H1 (cell line): Measurements from ENCODE around the gene ENDOU. TPM values are rescaled to one million over a fixed set of nuclear protein-coding genes. Genes with fewer than 3 reads are reported as not detected.
A peak's percentile ranks its signal among the peaks of the same experiment; 100 is the strongest.

ENCODE experiments used
- CTCF ChIA-PET: fragments of 300-600 bp; sonication (Branson Sonifier 250); formaldehyde crosslinking; loops from one replicate; lab custom pipeline; 2021; ENCODE audit not compliant: partially characterized antibody; lab: Charles Lee
- POLR2A ChIA-PET: fragments of 300-600 bp; sonication (Branson Sonifier 250); formaldehyde crosslinking; loops from one replicate; lab custom pipeline; 2021; ENCODE audit warnings: inconsistent platforms; ENCODE audit not compliant: partially characterized antibody; lab: Charles Lee
- DNase-seq, 2 experiments: peaks; one replicate each; pipeline versions ENCODE4 v3.0.0 to v3.0.0-alpha.2; 2010 to 2022; ENCODE audit warnings: low spot score in 2 of 2, low read depth in 1 of 2, mixed read lengths in 1 of 2
- FAIRE-seq: peaks from 2 replicates; lab custom pipeline; 2011; peaks lifted over from hg19 to GRCh38; lab: Jason Lieb, UNC
- H2AFZ ChIP-seq: 2 replicates; pipeline ENCODE4 v1.8.1; 2012; ENCODE audit warnings: low read length, inconsistent platforms
- H2AK5ac ChIP-seq: 2 replicates; pipeline ENCODE4 v1.6.1; 2013; ENCODE audit warnings: low read depth, low read length
- H2BK120ac ChIP-seq: replicated peaks from 2 replicates; pipeline ENCODE3; 2013; ENCODE audit warnings: low read depth, low read length, inconsistent platforms
- H2BK12ac ChIP-seq: 2 replicates; pipeline ENCODE4 v1.6.1; 2013; ENCODE audit warnings: low read depth, low read length
- H2BK15ac ChIP-seq: 2 replicates; pipeline ENCODE4 v1.6.1; 2013; ENCODE audit warnings: low read length
- H2BK20ac ChIP-seq: 2 replicates; pipeline ENCODE4 v1.6.1; 2013; ENCODE audit warnings: low read length
- H2BK5ac ChIP-seq: 2 replicates; pipeline ENCODE4 v1.6.1; 2013; ENCODE audit warnings: low read depth, low read length
- H3K14ac ChIP-seq: 2 replicates; pipeline ENCODE4 v1.6.1; 2013; ENCODE audit warnings: inconsistent platforms; ENCODE audit not compliant: insufficient read length
- H3K18ac ChIP-seq: 2 replicates; pipeline ENCODE4 v1.6.1; 2013; ENCODE audit warnings: low read length; ENCODE audit errors: extremely low read depth
- H3K23ac ChIP-seq: 2 replicates; pipeline ENCODE4 v1.6.1; 2013; ENCODE audit warnings: inconsistent platforms; ENCODE audit not compliant: insufficient read length
- H3K23me2 ChIP-seq: 2 replicates; pipeline ENCODE4 v1.6.1; 2013; ENCODE audit warnings: low read depth, low read length
- H3K27ac ChIP-seq: 2 replicates; pipeline ENCODE4 v1.6.1; 2011; ENCODE audit warnings: low read depth, low read length, inconsistent platforms
- H3K27me3 ChIP-seq, 4 experiments: replicated peaks in 1 of 4; 1 replicate in 1 of 4; 2 replicates in 3 of 4; pipeline versions ENCODE4 v1.6.1 to v1.8.1; 2011 to 2013; ENCODE audit warnings: low read length in 3 of 4, mild to moderate bottlenecking in 3 of 4, inconsistent platforms in 2 of 4, mixed read lengths in 2 of 4, moderate library complexity in 1 of 4; ENCODE audit not compliant: control insufficient read depth in 3 of 4, insufficient read depth in 3 of 4; ENCODE audit errors: extremely low read depth in 1 of 4
- H3K36me3 ChIP-seq, 4 experiments: 2 replicates each; pipeline versions ENCODE4 v1.6.1 to v1.8.1; 2011 to 2013; ENCODE audit warnings: mild to moderate bottlenecking in 4 of 4, low read length in 3 of 4, moderate library complexity in 2 of 4, control low read depth in 1 of 4, inconsistent platforms in 1 of 4; ENCODE audit not compliant: insufficient read depth in 4 of 4, control insufficient read depth in 2 of 4
- H3K4ac ChIP-seq: replicated peaks from 2 replicates; pipeline ENCODE3; 2013; ENCODE audit warnings: low read length, low read depth, mixed read lengths, inconsistent platforms; ENCODE audit not compliant: insufficient read length
- H3K4me1 ChIP-seq, 4 experiments: replicated peaks in 1 of 4; 1 replicate in 1 of 4; 2 replicates in 3 of 4; pipeline versions ENCODE4 v1.6.1 to v1.8.1; 2011 to 2013; ENCODE audit warnings: low read length in 3 of 4, inconsistent platforms in 2 of 4, mixed read lengths in 1 of 4; ENCODE audit not compliant: insufficient read depth in 4 of 4, control insufficient read depth in 3 of 4
- H3K4me2 ChIP-seq, 2 experiments: 2 replicates each; pipeline versions ENCODE4 v1.6.1 to v1.8.1; 2011 to 2013; ENCODE audit warnings: low read depth in 2 of 2, low read length in 2 of 2, control low read depth in 1 of 2, inconsistent platforms in 1 of 2, mild to moderate bottlenecking in 1 of 2; ENCODE audit not compliant: insufficient read depth in 1 of 2
- H3K4me3 ChIP-seq, 4 experiments: fragments of 200-600, 300-600 bp in 1 of 4; sonication (generic), shearing (Covaris generic), sonication (Bioruptor Twin) in 1 of 4; 2 replicates each; pipeline versions ENCODE4 v1.5.1 to v1.8.1; 2011 to 2016; ENCODE audit warnings: low read length in 4 of 4, low read depth in 3 of 4, control low read depth in 2 of 4, inconsistent platforms in 2 of 4, mild to moderate bottlenecking in 2 of 4, mixed read lengths in 1 of 4, moderate library complexity in 1 of 4; ENCODE audit not compliant: insufficient read depth in 2 of 4; ENCODE audit errors: extremely low read depth in 1 of 4
- H3K56ac ChIP-seq: replicated peaks from 2 replicates; pipeline ENCODE3; 2013; ENCODE audit warnings: low read depth, mild to moderate bottlenecking, mixed read lengths, low read length, inconsistent platforms; ENCODE audit not compliant: insufficient read length
- H3K79me1 ChIP-seq: 2 replicates; pipeline ENCODE4 v1.6.1; 2013; ENCODE audit warnings: low read depth, low read length, control low read depth
- H3K79me2 ChIP-seq, 2 experiments: 2 replicates each; pipeline versions ENCODE4 v1.6.1 to v1.8.1; 2012 to 2013; ENCODE audit warnings: low read length in 2 of 2, mild to moderate bottlenecking in 2 of 2, inconsistent platforms in 1 of 2; ENCODE audit not compliant: insufficient read depth in 2 of 2, control insufficient read depth in 1 of 2
- H3K9ac ChIP-seq, 4 experiments: replicated peaks in 1 of 4; 1 replicate in 1 of 4; 2 replicates in 3 of 4; pipeline versions ENCODE4 v1.6.1 to v1.8.1; 2011 to 2013; ENCODE audit warnings: low read depth in 3 of 4, low read length in 3 of 4, control low read depth in 2 of 4, mild to moderate bottlenecking in 2 of 4, moderate library complexity in 2 of 4, inconsistent platforms in 1 of 4; ENCODE audit errors: extremely low read depth in 1 of 4
- H3K9me3 ChIP-seq, 2 experiments: 2 replicates each; pipeline versions ENCODE4 v1.6.1 to v1.8.1; 2012 to 2013; ENCODE audit warnings: mild to moderate bottlenecking in 2 of 2, moderate library complexity in 2 of 2, control low read depth in 1 of 2, inconsistent platforms in 1 of 2, low read depth in 1 of 2, low read length in 1 of 2, mixed read lengths in 1 of 2; ENCODE audit not compliant: insufficient read depth in 2 of 2
- H4K20me1 ChIP-seq, 2 experiments: replicated peaks in 1 of 2; 2 replicates each; pipeline versions ENCODE3 to v1.8.1; 2011 to 2013; ENCODE audit warnings: inconsistent platforms in 2 of 2, low read length in 2 of 2, mild to moderate bottlenecking in 1 of 2; ENCODE audit not compliant: insufficient read depth in 2 of 2, control insufficient read depth in 1 of 2
- H4K5ac ChIP-seq: 2 replicates; pipeline ENCODE4 v1.6.1; 2013; ENCODE audit warnings: low read length, low read depth, mixed read lengths, inconsistent platforms; ENCODE audit not compliant: insufficient read length
- H4K8ac ChIP-seq: 2 replicates; pipeline ENCODE4 v1.8.0; 2013; ENCODE audit warnings: mild to moderate bottlenecking, moderate library complexity, low read length, inconsistent platforms; ENCODE audit not compliant: insufficient read depth; ENCODE audit errors: extremely low read depth
- H4K91ac ChIP-seq: replicated peaks from 2 replicates; pipeline ENCODE3; 2013; ENCODE audit warnings: low read length, mixed read lengths, inconsistent platforms; ENCODE audit not compliant: insufficient read length
- CEBPB ChIP-seq: IDR thresholded peaks from 2 replicates; pipeline ENCODE4 v1.6.1; 2012; ENCODE audit warnings: low read depth, low read length
- KDM5A ChIP-seq: fragments of 200-600 bp; IDR thresholded peaks from 2 replicates; pipeline ENCODE4 v1.7.1; 2012; ENCODE audit warnings: mild to moderate bottlenecking, low read length, inconsistent platforms, mixed read lengths
- USF2 ChIP-seq: IDR thresholded peaks from 2 replicates; pipeline ENCODE4 v1.6.1; 2011; ENCODE audit warnings: low read length, improper control_type of control experiment
- WGBS, 2 experiments: shearing (Covaris generic) in 1 of 2; methylation state at CpG; one replicate each; pipeline versions ENCODE4 v1.1.6 to v1.1.7; 2013 to 2015; ENCODE audit warnings: low lambda C conversion rate in 2 of 2, mixed read lengths in 2 of 2, inconsistent platforms in 1 of 2, low coverage in 1 of 2, missing lambda C conversion rate in 1 of 2; ENCODE audit not compliant: insufficient replicate concordance in 2 of 2, insufficient coverage in 1 of 2, insufficient read length in 1 of 2; ENCODE audit errors: extremely low coverage in 1 of 2, missing lambda C conversion rate in 1 of 2; 5-methylcytosine and 5-hydroxymethylcytosine counted together
- polyA plus RNA-seq, 7 experiments: library from polyadenylated mRNA; depleted of rRNA in 3 of 7; stranded (reverse) in 5 of 7; unstranded in 2 of 7; fragments of >200 nt in 5 of 7; fragments of 200-250 nt in 2 of 7; gene quantifications; 1 replicate in 5 of 7; 2 replicates in 1 of 7; 4 replicates in 1 of 7; pipeline versions ENCODE4 v1.2.1 to v1.2.3, GENCODE V29; 2011 to 2013; ENCODE audit warnings: missing spikeins in 2 of 7, mixed read lengths in 2 of 7
- total RNA-seq: library from RNA; stranded (reverse); fragmentation: NEBNext Ultra II Directional; extraction: Animal tissue kit (Norgen Biotek cat#: 25700); gene quantifications from 2 replicates; pipeline ENCODE4 v1.2.1, GENCODE V29; 2021

The ENDOU gene
- total and polyA plus RNA-seq, 2 of the 8 experiments (the other 6 are each of a cell fraction or from before 2014, with no cell fraction given), result not detected

- TF ChIP-seq USF2 (no peak), CEBPB (peak; percentile 82), KDM5A (no peak)
- TF ChIP-seq, all 59 proteins: peak for 1
- Histone ChIP-seq H2BK120ac (no peak overlapping the region), H2BK20ac (no peak overlapping the region), H3K56ac (no peak overlapping the region), H3K27me3 (peaks cover 0 to 17% (median 8%) of the 10 kb centered on the region in 4 experiments; a peak in 4 of 7 replicates), H2AFZ (no peak overlapping the region), H3K36me3 (no peaks in the 10 kb centered on the region), H3K4me1 (peaks cover 7 to 15% (median 12%) of the 10 kb centered on the region in 4 experiments; a peak in 6 of 7 replicates), H3K9ac (no peak overlapping the region), H3K4me3 (no peak overlapping the region), H3K79me1 (no peaks in the 10 kb centered on the region), H2AK5ac (no peak overlapping the region), H2BK12ac (no peak overlapping the region; the same call in 1 of the 2 replicates), H3K23me2 (peaks cover 2% of the 10 kb centered on the region; the same call in 1 of the 2 replicates), H3K23ac (no peak overlapping the region), H3K18ac (no peak overlapping the region), H3K14ac (no peak overlapping the region), H4K91ac (no peak overlapping the region), H3K9me3 (no peaks in the 10 kb centered on the region), H4K8ac (no peak overlapping the region), H4K5ac (no peak overlapping the region), H2BK15ac (no peak overlapping the region), H4K20me1 (peaks cover 0 to 3% of the 10 kb centered on the region in 2 experiments), H3K79me2 (no peaks in the 10 kb centered on the region), H3K4me2 (no peak overlapping the region), H3K4ac (no peak overlapping the region), H3K27ac (no peak overlapping the region), H2BK5ac (no peak overlapping the region)
- POLR2A ChIA-PET, result interaction anchor here (1.2 to 10.5 kb wide), 6 partner anchors 10 to 44 kb away, joined by 3 to 79 read pairs (median 5); partner anchors contain the start of gene RAPGEF3
- DNase-seq, result no peak
- no peak for FAIRE-seq
- CTCF ChIA-PET, result interaction anchor here (0.7 to 58.8 kb wide), 4 partner anchors 8 to 623 kb away, joined by 3 to 2442 read pairs (median 1081); partner anchors contain the start of genes ENDOU, RAPGEF3 and RPAP3
- 93% methylated on average over 3 of the region's 3 CpGs; no CpG with 5 or more reads in 1 of the 2 experiments for WGBS, 2 experiments
Observed at GRCh38 chr12:47770086-47770726, 44.9 kb upstream of the ENDOU start.
